RPMI8226 (cell line): ENCODE measurements around the gene AGFG2.

ENCODE experiments used
- DNase-seq: peaks from one replicate; pipeline ENCODE4 v3.0.0-alpha.2; 2015

AGFG2 gene

DNA sequence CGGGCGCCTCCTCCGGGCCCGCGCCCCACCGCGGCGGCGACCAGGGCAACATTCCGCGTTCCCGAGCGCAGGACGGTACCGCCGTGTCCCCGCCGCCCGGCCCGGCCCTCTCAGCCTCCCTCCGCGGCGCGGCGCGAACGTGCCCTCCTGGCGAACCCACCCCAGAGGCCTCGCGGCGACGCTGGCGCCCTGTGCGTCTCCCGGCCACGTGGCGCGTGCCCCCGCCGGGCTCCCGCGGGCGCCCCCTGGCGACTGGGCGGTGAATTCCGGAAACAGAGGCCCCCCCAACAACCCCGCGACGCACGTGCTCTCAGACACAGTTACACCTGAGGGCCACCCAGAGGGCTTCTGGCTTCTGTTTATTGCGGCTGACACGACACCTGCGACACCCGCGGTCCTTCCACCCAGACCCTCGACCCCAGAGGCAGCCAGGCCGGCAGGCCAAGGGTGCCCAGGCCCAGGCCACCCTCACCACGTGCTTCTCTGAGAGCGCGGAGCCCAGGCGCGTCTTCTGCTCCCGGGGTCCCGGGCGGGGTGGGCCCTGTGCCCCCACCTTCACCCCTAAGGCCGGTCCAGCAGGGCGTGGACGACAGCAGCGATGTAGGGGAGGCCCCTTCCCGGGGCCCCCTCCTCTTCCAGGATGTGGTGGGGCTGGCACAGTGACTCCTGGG lies 34.8 kb downstream of the AGFG2 start, which contains the start of gene SAP25:
SAP25 (minus strand) TSS at position 210 of the 671 bp plus-strand sequence; CDS start at position 52, 158 bp downstream.
- DNase-seq = no peak

DNA sequence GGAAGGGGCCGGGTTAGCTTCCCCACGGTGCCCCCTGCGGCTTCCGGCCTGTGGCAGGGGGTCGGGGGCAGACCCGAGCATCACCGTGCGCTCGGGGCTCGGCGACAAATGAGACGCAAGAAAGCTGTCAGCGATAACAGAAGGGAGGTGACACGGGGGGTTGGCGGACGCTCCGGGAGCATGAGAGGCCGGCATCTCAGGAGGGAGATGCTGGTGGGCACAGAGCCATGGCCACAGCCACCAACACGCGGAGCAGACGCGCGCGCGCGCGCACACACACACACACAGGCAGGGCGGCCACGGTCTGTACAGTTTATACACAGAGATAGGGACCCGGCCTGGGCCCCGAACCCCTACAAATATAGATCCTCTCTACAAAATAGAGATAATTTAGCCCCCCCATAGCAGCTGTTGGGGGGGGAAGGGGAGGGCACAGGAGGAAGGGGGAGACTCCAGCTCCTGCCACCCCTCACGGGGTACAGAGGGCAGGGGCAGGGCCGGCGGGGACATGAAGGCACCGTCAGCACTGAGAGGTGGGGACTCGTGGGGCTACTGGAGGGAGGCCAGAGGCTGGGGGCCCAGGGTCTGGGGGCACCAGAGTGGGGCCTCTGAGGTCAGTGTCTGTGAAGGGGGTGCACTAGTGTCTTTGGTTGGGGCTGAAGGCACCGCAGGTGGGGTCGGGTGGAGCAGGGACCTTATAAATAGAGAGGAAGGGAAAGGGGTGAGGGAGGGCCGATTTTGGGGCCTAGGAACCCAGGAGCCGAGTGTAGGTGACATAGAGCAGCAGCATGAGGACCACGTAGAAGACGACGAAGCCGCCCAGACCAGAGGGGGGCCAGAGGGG lies 35.6 kb downstream of the AGFG2 start:
- DNase-seq = no peak

DNA sequence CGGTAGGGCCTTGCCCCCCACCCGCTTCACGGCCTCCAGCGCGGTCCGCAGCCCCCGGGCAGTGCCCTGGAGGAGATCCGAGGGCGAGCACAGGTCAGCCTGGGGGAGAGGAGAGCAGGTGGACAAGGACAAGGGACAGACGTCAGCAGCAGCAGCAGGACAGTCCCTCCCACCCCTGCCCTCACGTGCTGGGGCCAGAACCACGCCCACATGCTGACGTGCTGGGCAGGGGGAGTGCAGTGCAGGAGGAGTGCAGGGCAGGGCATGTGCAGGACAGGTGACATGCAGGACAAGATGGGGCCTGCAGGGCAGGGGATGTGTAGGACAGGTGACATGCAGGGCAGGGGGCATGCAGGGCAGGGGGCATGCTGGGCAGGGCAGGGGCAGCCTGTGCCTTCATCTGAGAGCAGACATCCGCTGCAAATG lies 36.2 kb downstream of the AGFG2 start:
- DNase-seq = no peak

DNA sequence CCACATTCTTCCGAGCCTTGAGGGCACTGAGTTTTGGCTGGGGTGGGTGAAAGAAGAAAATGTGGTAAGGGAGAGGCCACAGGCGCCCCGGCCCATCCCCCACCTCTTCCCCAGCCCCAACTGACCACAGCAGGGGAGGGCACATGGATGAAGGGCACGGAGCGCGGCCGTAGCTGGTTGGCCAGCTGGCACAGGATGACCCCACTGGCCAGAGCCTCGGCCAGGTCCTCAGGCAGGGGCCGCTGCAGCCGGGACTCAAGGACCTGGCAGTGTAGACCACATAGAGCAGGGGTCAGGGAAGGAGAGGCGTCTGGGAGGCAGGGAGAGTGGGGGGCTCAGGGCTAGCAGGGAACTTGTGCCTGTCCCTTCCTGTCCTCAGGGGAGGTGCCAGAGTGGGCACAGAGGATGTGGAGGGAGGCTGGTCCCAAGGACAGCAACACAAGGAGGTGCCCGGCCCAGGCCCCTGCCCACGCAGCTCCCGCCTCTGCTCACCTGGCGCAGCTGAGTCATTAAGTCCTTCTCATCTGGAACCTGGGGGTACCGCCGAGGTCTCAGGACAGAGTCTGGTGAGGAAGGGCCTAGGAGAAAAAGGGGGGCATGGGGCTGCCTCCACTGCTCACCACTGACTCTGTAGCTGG lies 36.9 kb downstream of the AGFG2 start:
- no peak for DNase-seq

DNA sequence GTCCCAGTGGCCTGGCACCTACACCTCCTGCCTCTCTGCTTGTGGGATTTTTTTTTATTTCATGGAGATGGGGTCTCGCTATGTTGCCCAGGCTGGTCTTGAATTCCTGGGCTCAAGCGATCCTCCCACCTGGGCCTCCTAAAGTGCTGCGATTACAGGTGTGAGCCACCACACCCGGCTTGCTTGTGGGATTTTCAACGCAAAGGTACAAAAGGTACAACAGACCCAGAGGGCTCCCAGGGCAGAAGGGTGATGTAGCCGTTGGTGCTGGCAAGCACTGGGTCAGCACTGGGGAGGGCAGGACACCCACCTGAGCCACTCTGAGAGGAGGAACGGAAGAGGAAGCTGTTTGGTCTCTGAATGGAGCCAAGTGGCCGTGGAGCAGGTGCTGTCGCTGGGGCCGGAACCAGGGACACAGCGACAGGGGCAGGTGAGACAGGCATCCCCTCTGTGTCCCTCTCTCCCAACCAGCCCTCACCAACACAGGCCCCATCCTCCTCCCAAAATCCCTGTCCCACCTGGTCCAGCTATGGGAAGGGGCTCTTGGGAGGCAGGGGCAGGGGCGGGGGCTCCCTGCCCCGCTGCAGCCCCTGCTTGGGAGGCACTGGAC lies 37.5 kb downstream of the AGFG2 start:
- DNase-seq = no peak

DNA sequence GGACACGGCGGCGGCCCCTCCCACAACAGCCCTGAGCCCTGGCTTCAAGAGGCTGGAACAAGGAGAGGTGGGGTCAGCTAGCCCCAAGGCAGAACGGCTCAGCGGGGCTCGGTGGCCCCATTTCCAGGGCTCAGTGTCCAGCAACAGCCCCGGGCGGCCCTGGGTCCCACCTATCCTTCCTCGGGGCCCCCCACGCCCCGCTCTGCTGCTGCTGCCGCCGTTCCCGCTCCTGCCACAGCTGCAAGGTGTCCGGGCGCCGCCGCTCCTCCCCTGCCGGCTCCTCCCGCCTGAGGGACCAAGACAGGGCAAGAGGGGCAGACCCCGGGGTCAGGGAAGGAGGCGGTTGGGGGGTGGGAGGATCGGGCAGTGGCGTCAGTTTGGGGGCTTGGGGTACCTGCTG lies 38.1 kb downstream of the AGFG2 start:
- DNase-seq = no peak

DNA sequence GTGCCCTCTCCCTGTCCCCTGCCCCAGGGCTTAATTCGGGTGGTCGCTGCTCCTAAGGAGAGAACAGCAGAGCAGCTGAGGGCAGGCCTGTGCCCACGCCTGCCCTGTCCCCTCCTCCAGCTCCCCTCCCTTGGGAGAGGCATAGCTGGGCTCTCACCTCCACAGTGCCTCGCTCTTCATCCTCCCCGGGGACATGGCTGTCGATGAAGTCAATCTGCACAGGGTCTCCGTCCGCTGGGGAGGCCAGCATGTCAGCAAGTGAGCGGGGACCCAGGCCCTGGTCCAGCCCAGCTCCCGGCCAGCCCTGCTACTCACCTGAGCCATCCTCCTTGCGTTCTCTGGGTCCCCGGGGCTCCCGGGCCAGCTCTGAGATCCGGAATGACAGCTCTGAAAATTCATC lies 38.5 kb downstream of the AGFG2 start:
- no peak for DNase-seq

DNA sequence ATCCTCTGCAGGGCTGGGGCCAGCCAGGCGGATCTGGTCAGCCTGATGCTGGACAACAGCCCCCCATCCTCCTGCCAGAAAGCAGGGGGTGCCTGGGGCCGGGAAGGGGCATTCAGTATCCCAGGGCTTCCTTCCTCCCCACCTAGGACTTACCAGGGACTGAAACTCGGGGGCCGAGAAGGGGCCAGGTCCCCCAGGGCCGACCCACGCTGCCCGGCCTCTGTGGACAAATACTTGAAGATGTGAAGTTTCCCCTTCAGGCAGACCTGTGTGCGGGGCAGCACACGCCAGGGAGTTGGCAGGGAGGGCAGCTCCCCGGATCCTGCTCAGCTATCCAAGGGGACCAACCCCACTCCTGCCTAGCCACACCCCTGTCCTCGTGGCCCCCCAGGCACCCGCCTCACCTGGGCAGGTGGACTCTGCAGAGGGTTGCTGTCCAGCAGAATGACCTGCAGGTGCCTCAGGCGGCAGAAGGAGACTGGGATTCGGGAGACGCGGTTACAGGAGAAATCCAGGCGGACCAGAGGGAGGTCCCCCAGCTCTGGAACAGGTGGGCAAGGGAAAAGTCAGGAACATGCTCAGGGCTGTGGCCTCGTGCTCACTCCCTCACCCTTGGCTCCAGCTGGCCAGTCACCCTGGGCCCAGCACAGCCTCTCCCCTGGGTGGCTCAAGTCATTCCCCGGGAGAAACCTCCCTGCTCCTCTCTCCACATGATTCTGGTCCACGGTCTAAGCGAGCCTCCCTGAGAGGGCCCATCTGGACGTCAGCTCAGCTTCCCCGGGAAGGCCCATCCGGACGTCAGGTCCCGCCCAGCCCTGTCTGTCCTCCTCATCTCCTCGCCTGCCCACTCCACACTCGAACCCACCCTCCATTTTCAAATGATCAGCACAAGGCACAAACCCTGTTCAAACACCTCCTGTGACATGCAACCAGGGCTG lies 39.5 kb downstream of the AGFG2 start:
- DNase-seq = no peak

DNA sequence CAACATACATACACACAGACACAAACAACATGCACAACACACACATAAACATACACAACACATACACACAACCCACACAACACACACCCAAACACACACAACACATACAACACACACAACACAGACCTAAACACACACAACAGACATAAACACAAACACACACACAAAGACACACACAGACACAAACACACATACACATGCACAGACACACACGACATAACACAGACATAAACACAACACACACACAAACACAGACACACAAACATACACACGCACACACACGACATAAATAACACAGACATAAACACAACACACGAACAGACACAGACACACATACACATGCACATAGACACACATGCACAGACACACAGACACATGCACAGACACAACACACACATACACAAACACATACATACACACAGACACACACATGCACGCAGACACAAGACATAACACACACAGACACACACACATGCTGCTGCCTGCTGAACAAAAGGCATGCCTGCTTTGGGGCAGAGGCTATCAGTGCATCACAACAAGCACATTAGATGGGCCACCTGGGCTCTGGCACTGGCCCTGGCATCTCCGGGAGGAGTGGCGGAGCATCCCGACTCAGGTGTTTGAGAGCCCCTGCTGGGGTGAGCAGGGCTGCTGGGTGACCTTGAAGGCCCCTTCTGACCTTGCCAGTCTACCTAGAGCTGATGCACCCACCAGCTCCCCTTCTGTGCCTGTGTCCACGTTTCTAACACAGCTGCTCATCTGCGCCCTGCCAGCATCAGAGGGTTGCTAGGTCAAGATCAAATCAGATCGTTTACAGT lies 41.7 kb downstream of the AGFG2 start:
- no peak for DNase-seq

DNA sequence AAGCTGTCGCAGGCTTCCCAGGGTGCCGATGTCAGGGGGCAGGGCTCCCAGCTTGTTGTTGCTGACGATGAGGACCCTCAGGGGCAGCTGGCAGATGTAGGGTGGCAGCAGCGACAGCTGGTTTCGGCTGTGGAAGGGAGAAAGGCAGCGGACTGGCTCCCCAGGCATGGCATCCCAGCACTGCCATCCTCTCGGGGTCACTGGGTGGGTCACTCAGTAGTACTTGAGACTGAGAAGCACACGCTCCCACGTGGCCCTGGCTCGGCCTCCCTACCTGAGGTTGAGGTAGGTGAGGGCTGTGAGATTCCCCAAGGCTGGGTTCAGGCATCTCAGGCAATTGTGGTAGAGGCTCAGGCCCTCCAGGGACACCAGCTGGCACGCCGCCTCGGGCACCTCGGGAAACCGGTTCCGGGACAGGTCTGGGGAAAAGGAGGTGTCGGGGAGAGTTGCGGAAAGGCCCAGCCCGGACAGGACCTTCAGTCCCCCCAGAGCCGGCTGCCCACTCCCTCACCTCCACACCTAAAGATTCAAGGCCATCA lies 43.1 kb downstream of the AGFG2 start:
- DNase-seq = no peak

DNA sequence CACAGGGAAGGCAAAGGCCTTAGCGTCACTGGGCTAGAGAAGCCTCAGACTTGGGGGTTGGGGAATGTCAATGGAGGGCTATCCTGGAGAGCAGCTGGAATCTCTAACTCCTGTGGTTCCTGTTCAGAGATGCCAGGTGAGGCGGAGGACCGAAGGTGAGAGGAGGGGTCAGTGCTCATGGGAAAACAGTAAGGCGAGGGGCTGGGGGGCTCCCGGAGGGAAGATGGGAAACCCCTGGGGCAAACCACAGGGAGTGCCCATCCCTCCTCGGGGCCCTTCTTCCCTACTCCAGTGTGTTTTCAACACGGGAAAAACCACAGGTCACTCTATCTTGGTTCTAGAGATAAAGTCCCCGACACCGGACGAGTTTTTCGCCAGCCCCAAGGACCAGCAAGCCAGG lies 43.6 kb downstream of the AGFG2 start:
- DNase-seq = no peak

DNA sequence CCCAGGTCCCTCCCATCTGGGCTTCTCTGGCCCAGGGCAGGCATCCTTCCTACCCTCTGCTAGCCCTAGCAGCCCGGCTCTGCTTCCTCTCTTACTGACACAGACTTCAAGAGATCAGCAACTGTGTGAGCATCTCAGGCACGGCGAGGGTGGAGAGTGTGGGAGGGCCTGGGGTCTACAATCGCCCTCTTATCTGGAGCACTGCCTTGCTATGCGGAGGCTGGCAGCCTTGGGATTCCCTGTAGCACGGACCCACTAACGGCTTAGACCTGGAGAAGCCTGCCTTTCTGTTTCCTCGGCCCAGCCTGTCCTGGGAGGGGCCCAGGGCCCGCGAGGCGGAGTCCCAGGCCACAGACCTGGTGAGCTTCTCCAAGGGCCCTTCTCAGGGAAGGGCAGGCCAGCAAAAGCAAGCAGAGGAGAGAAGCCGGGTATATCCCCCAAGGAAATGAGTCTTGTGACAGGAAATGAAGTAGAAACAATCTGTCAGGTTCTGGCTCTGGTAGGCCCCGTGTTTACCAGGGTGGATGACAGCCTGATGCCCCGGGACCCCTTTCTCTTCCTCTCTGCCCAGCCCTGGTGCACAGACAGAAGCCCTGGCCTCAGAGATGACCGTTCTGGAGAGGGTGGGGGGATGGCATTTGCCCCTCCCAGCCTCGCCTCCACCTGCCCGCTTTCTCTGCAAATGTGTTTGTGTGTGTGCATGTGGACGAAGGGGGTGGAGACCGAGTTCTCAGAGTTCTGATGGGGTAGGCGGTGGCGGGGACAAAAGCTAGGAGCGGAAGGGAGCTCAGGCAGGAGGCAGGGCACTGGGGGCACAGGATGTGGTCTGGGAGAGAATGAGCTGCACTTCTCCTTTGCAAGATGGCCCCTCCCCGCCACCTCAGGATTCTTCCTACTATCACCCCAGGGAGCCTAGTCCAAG lies 44.4 kb downstream of the AGFG2 start:
- no peak for DNase-seq

DNA sequence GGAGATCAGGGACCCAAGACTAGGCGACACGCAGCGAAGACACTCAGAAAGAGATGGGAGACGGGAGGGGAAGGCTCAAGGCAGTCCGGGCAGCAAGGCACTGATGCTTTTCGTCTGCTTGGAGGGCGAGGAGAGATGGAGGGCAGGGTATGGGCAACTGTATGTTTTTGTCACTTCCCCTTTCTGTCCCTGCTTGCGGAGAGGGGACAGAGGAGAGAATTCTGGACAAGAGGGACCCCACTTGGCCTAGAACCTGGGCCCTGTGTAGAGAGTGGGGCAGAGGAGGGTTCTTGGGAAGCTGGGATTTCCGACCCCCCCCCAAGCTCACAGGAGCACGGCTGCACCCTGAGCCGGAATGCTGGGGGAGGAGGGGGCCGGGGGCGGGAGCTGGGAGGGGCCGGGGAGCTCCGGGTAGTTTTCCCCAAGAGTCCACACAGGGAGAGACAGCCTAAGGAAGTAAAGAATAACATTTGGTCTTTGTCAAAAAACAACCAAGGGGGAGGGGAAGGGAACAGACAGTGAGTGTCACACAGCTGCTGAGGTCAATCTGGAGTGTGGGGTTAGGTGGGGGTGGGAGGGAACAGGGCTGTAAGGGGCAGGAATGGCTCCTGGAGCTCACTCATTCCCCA lies 45.2 kb downstream of the AGFG2 start:
- no peak for DNase-seq

DNA sequence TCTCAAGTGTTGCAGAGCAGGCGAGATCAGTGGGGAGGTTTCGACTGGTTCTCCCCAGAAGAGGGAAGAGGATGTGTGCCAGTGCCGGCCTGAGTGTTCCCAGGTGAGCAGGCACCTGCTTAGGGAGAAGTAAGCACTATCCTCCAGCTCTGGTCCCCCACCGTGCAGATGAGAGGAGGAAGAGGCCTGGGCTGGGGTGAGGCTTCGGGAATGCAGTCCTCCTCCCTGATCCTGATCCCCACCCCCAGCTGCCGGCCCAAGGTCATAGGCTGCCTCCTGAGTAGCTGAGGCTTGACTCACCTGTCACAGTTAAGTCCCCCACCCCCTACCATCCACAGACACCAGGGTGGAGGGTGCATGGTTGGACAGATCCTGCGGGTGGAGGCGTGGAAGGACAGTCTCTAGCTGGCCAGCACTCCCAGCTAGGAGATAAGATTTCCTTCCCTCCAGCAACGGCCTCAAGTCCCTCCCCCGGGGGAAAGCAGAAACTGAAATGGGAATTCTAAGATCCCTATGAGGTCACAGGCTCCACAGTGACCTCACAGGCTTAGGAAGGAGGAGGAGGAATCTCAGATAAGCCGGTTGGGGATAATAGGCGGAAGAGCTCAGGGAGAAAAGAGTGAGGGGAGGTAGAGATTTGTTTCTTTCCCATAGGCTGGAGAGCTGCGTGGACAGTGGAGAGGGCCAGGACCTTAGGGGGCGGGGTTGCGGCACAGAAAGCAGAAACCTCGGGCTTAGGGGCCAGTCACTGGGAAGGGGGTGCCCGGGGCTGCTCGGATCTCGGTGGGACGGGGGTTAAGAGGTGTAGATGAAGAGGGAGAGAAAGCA lies 45.9 kb downstream of the AGFG2 start:
- no peak for DNase-seq

DNA sequence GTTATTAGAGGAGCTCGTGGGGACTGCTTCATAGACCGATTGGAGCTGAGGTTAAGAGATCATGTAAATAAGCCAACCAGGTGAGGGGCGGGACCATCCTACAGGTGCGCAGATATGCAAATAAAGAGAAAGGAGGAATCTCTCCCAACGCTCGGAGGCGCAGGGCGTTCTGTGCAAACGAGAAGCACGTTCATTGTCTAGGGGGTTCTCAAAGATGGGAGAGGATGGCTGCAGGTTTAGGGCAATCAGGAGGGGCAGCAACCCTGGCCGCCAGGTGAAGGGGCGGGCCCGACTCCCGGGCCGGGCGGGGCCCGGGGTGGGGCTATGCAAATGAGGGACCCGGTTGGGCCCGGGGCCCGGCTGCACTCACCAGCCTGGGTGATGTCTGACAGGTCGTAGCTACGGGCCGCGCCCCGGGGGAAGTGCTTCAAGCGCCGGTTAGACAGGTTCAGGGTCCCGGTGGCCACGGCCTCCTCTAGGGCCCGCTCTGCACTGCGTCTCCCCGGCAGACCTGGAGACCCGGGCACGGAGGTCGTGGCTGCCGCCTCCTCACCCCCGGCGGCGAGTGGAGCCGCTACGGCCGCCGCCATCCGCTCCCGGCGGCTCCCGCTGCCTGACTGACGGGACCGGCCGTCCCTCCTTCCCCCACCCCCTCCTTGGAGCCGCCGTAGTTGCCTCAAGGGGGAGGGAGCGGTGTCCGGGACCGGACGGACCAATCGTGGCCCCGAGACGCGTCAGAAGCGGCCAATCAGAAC lies 46.7 kb downstream of the AGFG2 start, which contains the start of gene LRCH4:
LRCH4 (minus strand) TSS at position 619 of the 755 bp plus-strand sequence; CDS start at position 590, 29 bp downstream.
- peak; percentile 73 for DNase-seq

DNA sequence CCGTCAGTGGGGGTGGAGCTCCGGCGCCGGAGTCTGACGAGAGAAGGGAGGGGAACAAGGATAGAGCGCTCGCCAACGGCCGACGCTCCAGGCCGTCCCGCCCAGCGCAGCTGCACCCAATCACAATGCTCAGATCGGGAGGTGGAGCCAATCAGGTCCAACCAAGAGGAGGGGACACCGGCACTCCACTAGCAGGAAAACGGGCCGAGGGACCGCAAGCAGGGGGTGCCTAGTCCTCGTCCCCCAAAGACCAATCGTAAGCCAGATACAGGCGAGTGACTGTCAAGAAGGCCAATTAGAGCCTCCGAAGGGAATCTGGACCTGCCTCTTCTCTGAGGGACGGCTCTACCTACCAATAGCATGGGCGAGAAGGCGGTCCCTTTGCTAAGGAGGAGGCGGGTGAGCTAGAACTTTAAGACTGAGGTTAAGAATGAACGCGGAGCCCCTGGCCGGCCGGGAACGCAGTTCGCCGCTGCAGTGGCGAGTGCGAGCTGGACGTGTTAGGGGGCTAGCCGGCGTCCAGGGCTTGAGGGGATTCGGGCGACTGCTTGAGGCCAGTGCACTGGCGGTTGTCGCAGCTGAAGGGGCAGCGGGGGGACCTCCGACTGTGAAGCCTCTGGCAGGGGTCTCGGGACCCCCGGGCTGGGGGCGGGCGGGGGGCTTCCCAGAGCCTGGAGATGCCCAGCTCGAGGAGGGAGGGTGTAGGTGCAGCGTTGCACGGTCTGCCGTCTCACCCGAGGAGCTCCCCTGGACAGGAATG lies 47.4 kb downstream of the AGFG2 start, which contains the start of gene FBXO24:
FBXO24 (plus strand) TSS at position 63 of the 760 bp plus-strand sequence; CDS start at position 361, 298 bp downstream.
- DNase-seq = peak; percentile 100
